ENCODE measurements around the gene CNTRL.

CNTRL gene

DNA sequence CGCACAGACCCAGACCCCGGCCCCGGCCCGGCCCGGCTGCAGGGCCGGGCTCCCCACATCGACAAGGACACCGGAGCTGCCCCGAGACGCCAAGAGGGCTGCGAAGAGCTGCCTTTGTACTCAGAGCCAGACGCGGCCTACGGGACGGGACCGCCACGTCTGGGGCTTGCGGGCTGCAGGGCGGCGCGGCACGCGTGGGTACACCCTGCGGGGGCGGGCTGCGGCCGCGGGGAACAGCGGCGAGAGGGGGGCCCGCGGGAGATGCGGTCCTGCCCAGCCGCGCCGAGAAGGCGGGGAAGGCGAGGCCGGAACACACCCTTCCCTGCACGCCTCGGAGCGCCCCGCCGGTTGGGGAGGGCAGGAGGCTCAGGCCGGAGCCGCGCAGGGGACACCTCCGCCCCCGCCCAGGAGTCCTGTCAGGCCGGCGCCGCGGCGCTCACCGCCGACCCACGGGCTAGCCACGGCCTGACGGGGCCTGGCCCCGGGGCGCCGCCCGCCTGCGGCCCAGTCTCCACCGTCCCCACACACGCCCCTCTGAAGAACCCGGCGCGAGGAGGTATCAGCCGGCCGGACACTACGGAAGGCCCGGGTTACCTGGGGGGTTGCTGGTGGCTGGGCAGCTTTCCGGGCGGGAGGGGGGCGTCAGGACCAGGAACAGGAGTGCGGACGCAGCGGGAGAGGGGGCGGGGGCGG is 126.4 kb downstream of the CNTRL start:
- TF ChIP-seq FOXM1 (IDR thresholded peaks at IDR 0.05; ENCODE audit: borderline replicate concordance, low read depth) (no peak), TAF1 (IDR thresholded peaks at IDR 0.05; ENCODE audit: low read depth) (no peak), EGR1 (IDR thresholded peaks at IDR 0.05) (peak; percentile 65), RAD21 (IDR thresholded peaks at IDR 0.05; ENCODE audit: low read depth) (no peak)
- TF ChIP-seq, protein P1, sequence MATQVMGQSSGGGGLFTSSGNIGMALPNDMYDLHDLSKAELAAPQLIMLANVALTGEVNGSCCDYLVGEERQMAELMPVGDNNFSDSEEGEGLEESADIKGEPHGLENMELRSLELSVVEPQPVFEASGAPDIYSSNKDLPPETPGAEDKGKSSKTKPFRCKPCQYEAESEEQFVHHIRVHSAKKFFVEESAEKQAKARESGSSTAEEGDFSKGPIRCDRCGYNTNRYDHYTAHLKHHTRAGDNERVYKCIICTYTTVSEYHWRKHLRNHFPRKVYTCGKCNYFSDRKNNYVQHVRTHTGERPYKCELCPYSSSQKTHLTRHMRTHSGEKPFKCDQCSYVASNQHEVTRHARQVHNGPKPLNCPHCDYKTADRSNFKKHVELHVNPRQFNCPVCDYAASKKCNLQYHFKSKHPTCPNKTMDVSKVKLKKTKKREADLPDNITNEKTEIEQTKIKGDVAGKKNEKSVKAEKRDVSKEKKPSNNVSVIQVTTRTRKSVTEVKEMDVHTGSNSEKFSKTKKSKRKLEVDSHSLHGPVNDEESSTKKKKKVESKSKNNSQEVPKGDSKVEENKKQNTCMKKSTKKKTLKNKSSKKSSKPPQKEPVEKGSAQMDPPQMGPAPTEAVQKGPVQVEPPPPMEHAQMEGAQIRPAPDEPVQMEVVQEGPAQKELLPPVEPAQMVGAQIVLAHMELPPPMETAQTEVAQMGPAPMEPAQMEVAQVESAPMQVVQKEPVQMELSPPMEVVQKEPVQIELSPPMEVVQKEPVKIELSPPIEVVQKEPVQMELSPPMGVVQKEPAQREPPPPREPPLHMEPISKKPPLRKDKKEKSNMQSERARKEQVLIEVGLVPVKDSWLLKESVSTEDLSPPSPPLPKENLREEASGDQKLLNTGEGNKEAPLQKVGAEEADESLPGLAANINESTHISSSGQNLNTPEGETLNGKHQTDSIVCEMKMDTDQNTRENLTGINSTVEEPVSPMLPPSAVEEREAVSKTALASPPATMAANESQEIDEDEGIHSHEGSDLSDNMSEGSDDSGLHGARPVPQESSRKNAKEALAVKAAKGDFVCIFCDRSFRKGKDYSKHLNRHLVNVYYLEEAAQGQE (IDR thresholded peaks at IDR 0.05; ENCODE audit: low read depth), result no peak
- TF ChIP-seq, protein P2, sequence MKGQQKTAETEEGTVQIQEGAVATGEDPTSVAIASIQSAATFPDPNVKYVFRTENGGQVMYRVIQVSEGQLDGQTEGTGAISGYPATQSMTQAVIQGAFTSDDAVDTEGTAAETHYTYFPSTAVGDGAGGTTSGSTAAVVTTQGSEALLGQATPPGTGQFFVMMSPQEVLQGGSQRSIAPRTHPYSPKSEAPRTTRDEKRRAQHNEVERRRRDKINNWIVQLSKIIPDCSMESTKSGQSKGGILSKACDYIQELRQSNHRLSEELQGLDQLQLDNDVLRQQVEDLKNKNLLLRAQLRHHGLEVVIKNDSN (IDR thresholded peaks at IDR 0.05), result 0 out of 2 replicates have a peak, but pooled peaks have one; percentile 6

DNA sequence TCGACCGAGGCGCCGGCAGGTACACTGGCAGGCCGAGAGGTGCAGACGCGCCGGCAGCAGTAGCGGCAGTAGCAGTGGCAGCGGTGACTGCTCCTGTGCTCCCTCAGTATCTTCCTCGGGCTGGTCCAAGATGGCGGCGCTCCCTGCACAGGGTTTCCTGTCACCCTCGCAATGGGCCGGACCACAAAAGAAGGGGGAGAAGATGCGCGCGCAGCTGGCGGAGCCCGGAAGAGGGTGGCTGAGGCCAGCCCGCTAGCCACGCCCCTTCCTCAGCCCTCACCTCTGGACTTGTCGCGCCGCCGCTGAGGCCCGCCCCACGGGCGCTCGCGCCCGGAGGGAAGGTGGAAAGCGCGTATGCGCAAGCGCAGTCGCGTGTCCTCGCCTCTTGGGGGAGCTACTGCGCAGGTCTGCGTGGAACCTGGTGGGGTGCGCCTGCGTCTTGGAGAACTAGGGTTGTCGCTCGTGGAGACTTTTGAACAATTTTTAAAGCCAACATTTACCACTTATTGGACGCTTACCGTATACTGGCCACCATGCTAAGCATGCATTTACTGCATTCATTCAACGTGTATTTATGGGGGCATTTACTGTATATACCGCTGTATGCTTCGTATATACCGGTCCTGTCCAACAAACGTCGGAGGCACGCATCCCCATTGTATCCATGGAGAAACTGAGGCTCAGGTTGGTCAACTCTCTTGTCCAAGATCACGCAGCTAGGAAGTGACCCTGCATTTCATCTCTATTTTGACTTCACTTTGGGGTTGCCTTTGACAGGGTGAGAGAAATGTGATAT is 127.2 kb downstream of the CNTRL start, which contains the start of gene RAB14:
Gene RAB14, minus strand, starts transcription at position 132 of the 796 bp plus-strand sequence. CDS start 8,457 bp downstream, outside the sequence.
- TF ChIP-seq TEAD4 (IDR thresholded peaks at IDR 0.05), result no peak
- no peak for TF ChIP-seq ZBTB7A (IDR thresholded peaks at IDR 0.05; ENCODE audit: low read depth)
- 0 out of 2 replicates have a peak, but pooled peaks have one; percentile 11 for TF ChIP-seq EP300 (IDR thresholded peaks at IDR 0.05; ENCODE audit: borderline replicate concordance)
- no peak for TF ChIP-seq FOXM1 (IDR thresholded peaks at IDR 0.05; ENCODE audit: borderline replicate concordance, low read depth)
- TF ChIP-seq, protein P2 (IDR thresholded peaks at IDR 0.05), result no peak
- no peak for TF ChIP-seq TCF12 (IDR thresholded peaks at IDR 0.05; ENCODE audit: low read depth)
- TF ChIP-seq, protein P1 (IDR thresholded peaks at IDR 0.05; ENCODE audit: low read depth), result no peak
- TF ChIP-seq, protein P3, sequence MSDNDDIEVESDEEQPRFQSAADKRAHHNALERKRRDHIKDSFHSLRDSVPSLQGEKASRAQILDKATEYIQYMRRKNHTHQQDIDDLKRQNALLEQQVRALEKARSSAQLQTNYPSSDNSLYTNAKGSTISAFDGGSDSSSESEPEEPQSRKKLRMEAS (IDR thresholded peaks at IDR 0.05), result peak; percentile 62
- TF ChIP-seq YY1 (IDR thresholded peaks at IDR 0.05; ENCODE audit: low read depth), result peak; percentile 98
- TF ChIP-seq CEBPB (IDR thresholded peaks at IDR 0.05), result no peak
- peak; percentile 78 for TF ChIP-seq TAF1 (IDR thresholded peaks at IDR 0.05; ENCODE audit: low read depth)
- TF ChIP-seq CREB1 (IDR thresholded peaks at IDR 0.05; ENCODE audit: low read depth), result no peak
- TF ChIP-seq NFIC (IDR thresholded peaks at IDR 0.05), result no peak
- TF ChIP-seq RAD21 (IDR thresholded peaks at IDR 0.05; ENCODE audit: low read depth), result no peak
- TF ChIP-seq EGR1 (IDR thresholded peaks at IDR 0.05), result no peak

DNA sequence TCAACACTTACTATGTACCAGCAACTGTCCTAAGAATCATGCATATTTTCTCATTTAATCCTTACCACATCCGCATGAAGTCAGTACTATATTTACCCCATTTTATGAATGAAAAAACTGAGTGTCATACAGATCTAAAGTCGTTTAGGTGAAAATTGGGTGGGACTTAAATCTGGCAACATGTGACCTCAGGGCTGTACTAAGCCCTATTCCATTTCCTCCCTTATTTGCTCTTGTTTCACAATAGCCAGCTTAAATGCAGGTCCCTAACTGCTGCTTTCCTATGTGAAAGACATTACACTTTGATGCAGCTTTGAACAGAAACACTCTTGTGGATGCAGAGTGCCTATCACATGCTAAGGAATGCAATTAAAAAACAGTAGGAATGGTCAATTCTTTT is 129.4 kb downstream of the CNTRL start:
- TF ChIP-seq RAD21 (IDR thresholded peaks at IDR 0.05; ENCODE audit: low read depth), result no peak
- TF ChIP-seq, protein P2 (IDR thresholded peaks at IDR 0.05), result no peak
- TF ChIP-seq YY1 (IDR thresholded peaks at IDR 0.05; ENCODE audit: low read depth), result no peak
- no peak for TF ChIP-seq CREB1 (IDR thresholded peaks at IDR 0.05; ENCODE audit: low read depth)
- TF ChIP-seq EP300 (IDR thresholded peaks at IDR 0.05; ENCODE audit: borderline replicate concordance), result no peak
- TF ChIP-seq, protein P1 (IDR thresholded peaks at IDR 0.05; ENCODE audit: low read depth), result no peak
- no peak for TF ChIP-seq EGR1 (IDR thresholded peaks at IDR 0.05)
- no peak for TF ChIP-seq TCF12 (IDR thresholded peaks at IDR 0.05; ENCODE audit: low read depth)
- no peak for TF ChIP-seq TAF1 (IDR thresholded peaks at IDR 0.05; ENCODE audit: low read depth)
- TF ChIP-seq FOXM1 (IDR thresholded peaks at IDR 0.05; ENCODE audit: borderline replicate concordance, low read depth), result no peak
- no peak for TF ChIP-seq CEBPB (IDR thresholded peaks at IDR 0.05)
- no peak for TF ChIP-seq NFIC (IDR thresholded peaks at IDR 0.05)
- TF ChIP-seq, protein P3 (IDR thresholded peaks at IDR 0.05), result no peak
- no peak for TF ChIP-seq ZBTB7A (IDR thresholded peaks at IDR 0.05; ENCODE audit: low read depth)
- TF ChIP-seq TEAD4 (IDR thresholded peaks at IDR 0.05), result no peak

All from Ishikawa (cell line).